ENCODE measurements around the gene CNBD2. TPM values are rescaled to one million over a fixed set of nuclear protein-coding genes. Genes with fewer than 3 reads are reported as not detected.

The CNBD2 gene
- total and polyA plus RNA-seq, 4 donors = 2.2 to 3.1 (median 2.5) TPM

GRCh38 chr20:35992713-35993335 is 24.4 kb downstream of the CNBD2 start:
- H3K9me3 ChIP-seq (ENCODE audit: control insufficient read depth in 4 of 4, low read length in 3 of 4) = no peaks in the 10 kb centered on the region
- 1% methylated on average over 6 of the region's 6 CpGs for WGBS
- DNase-seq (ENCODE audit: low spot score) = peak; percentile 37
- H3K27ac ChIP-seq (ENCODE audit: low read depth in 1 of 2, low read length in 2 of 2) = no peak overlapping the region
- no peaks in the 10 kb centered on the region for H3K36me3 ChIP-seq (ENCODE audit: control insufficient read depth in 4 of 4, insufficient read depth in 3 of 4, low read depth in 1 of 4, low read length in 3 of 4)
- H3K4me3 ChIP-seq (ENCODE audit: low read depth in 1 of 3, low read length in 3 of 3) = no peak overlapping the region
- H3K4me1 ChIP-seq (ENCODE audit: control insufficient read depth in 4 of 4, insufficient read depth in 4 of 4, low read length in 3 of 4) = peaks cover 0 to 3% (median 0%) of the 10 kb centered on the region in 4 donors
- H3K27me3 ChIP-seq (ENCODE audit: control insufficient read depth in 4 of 4, insufficient read depth in 4 of 4, low read length in 3 of 4) = no peaks in the 10 kb centered on the region
- H3K9ac ChIP-seq (ENCODE audit: low read depth in 1 of 2, low read length in 2 of 2) = no peak overlapping the region
- TF ChIP-seq ZBTB33 (IDR thresholded peaks at IDR 0.05) = no peak
- TF ChIP-seq EGR1 (IDR thresholded peaks at IDR 0.05; ENCODE audit: low read depth in 2 of 2) = no peak
- no peak for TF ChIP-seq FOXA2 (IDR thresholded peaks at IDR 0.05)
- peak; percentile 84 for TF ChIP-seq CTCF (IDR thresholded peaks at IDR 0.05; ENCODE audit: low read depth, low read length, missing input control)
- no peak for TF ChIP-seq RXRA (IDR thresholded peaks at IDR 0.05)
- no peak for TF ChIP-seq HNF4A (conservative IDR thresholded peaks at IDR 0.05)
- TF ChIP-seq TAF1 (conservative IDR thresholded peaks at IDR 0.05) = no peak
- no peak for TF ChIP-seq HNF4G (IDR thresholded peaks at IDR 0.05)
- no peak for TF ChIP-seq GABPA (IDR thresholded peaks at IDR 0.05 in 1 of 2, conservative IDR thresholded peaks at IDR 0.05 in 1 of 2)
- TF ChIP-seq RAD21 (IDR thresholded peaks at IDR 0.05) = peak; percentile 81 to 90
- no peak for TF ChIP-seq MAX (IDR thresholded peaks at IDR 0.05)
- TF ChIP-seq ATF3 (IDR thresholded peaks at IDR 0.05) = no peak
- TF ChIP-seq REST (IDR thresholded peaks at IDR 0.05) = no peak
- no peak for TF ChIP-seq FOXA1 (IDR thresholded peaks at IDR 0.05)
- no peak for TF ChIP-seq YY1 (IDR thresholded peaks at IDR 0.05)
- no peak for TF ChIP-seq JUND (IDR thresholded peaks at IDR 0.05)
- TF ChIP-seq NR2F2 (IDR thresholded peaks at IDR 0.05) = no peak
